Kidney (tissue), 14 donors: ENCODE data around the gene GRB10. TPM values are rescaled to one million over a fixed set of nuclear protein-coding genes. Genes with fewer than 3 reads are reported as not detected.
A peak's percentile ranks its signal among the peaks of the same experiment; 100 is the strongest.

Experiments
- DNase-seq, 5 donors: peaks; one replicate each; pipeline ENCODE4 v3.0.0-alpha.2; 2013 to 2020
- FAIRE-seq: peaks from 2 replicates; lab custom pipeline; 2012; peaks lifted over from hg19 to GRCh38; lab: Jason Lieb, UNC
- H3K27ac ChIP-seq, 2 donors: one replicate each; pipeline ENCODE4 v1.7.0; 2013; ENCODE audit warnings: low read depth in 2 of 2, low read length in 2 of 2, inconsistent platforms in 1 of 2
- H3K27me3 ChIP-seq: one replicate; pipeline ENCODE4 v1.7.1; 2013; ENCODE audit warnings: low read length, inconsistent platforms; ENCODE audit not compliant: control insufficient read depth, insufficient read depth
- H3K36me3 ChIP-seq, 3 donors: one replicate each; pipeline versions ENCODE4 v1.7.0 to v1.7.1; 2013; ENCODE audit warnings: low read length in 3 of 3, control low read depth in 1 of 3, inconsistent platforms in 1 of 3; ENCODE audit not compliant: insufficient read depth in 3 of 3, control insufficient read depth in 2 of 3
- H3K4me1 ChIP-seq, 3 donors: one replicate each; pipeline versions ENCODE4 v1.7.0 to v1.7.1; 2013; ENCODE audit warnings: low read length in 3 of 3, inconsistent platforms in 1 of 3, low read depth in 1 of 3; ENCODE audit not compliant: control insufficient read depth in 2 of 3, insufficient read depth in 2 of 3
- H3K4me3 ChIP-seq, 3 donors: one replicate each; pipeline versions ENCODE4 v1.7.0 to v1.8.1; 2013; ENCODE audit warnings: low read length in 3 of 3, control low read depth in 1 of 3, inconsistent platforms in 1 of 3
- H3K9ac ChIP-seq, 3 donors: one replicate each; pipeline versions ENCODE4 v1.7.0 to v1.7.1; 2013; ENCODE audit warnings: low read length in 3 of 3, control low read depth in 1 of 3, inconsistent platforms in 1 of 3
- H3K9me3 ChIP-seq, 3 donors: one replicate each; pipeline versions ENCODE4 v1.7.0 to v1.7.1; 2013; ENCODE audit warnings: low read length in 3 of 3, control low read depth in 1 of 3, inconsistent platforms in 1 of 3; ENCODE audit not compliant: control insufficient read depth in 2 of 3, insufficient read depth in 1 of 3
- CTCF ChIP-seq: IDR thresholded peaks from 3 replicates; pipeline ENCODE4 v1.5.1; 2012; ENCODE audit warnings: mild to moderate bottlenecking, moderate library complexity, borderline replicate concordance; ENCODE audit not compliant: insufficient read depth; ENCODE audit errors: extremely low read depth
- intact Hi-C: fragments of 100-400 bp; cut with DNase I; formaldehyde crosslinking; loops from one replicate; pipeline ENCODE4 v1.11.1; 2022
- polyA plus RNA-seq: library from polyadenylated mRNA; stranded (reverse); fragments of 350-450 nt; fragmentation: Illumina TruSeq; extraction: RNeasy Lipid Tissue Mini Kit (QIAGEN cat#74804); gene quantifications from one replicate; pipeline ENCODE4 v1.2.3, GENCODE V29; 2014; ENCODE audit warnings: low read depth, low replicate concordance; ENCODE audit not compliant: insufficient read depth
- total RNA-seq: library from RNA; stranded (reverse); fragmentation: NEBNext Ultra II Directional; extraction: Animal tissue kit (Norgen Biotek cat#: 25700); gene quantifications from one replicate; pipeline ENCODE4 v1.2.1, GENCODE V29; 2021
- donor health status: control.
- donor health status: control.
- donor health status: control.
- donor health status: control.
- donor health status: control.
- donor health status: DM: yes; HTN: yes; CAD: no.
- donor health status: Normal renal cell carcinoma (clear cell type).

GRB10 gene
- total and polyA plus RNA-seq, 2 donors from 2014 or later: 32.3 to 57.8 TPM

- peaks cover 0 to 26% (median 2%) of the 10 kb centered on the region in 3 donors for H3K36me3 ChIP-seq
- H3K4me1 ChIP-seq: peaks cover 0 to 44% (median 22%) of the 10 kb centered on the region in 3 donors
- H3K4me3 ChIP-seq: no peak overlapping the region
- intact Hi-C loops: no loop called here
- no peak for TF ChIP-seq CTCF
- no peaks in the 10 kb centered on the region for H3K27me3 ChIP-seq
- no peak for FAIRE-seq
- peak overlapping the region; percentile 65 to 85 for H3K27ac ChIP-seq
- no peaks in the 10 kb centered on the region for H3K9me3 ChIP-seq
- peak in 1 of 5 donors; percentile 84 for DNase-seq
- no peak overlapping the region for H3K9ac ChIP-seq
These were observed 125.3 kb downstream of the GRB10 start for GRCh38 chr7:50657341-50657873.

- intact Hi-C loops: no loop called here
- FAIRE-seq (no peak), DNase-seq (no peak)
- Histone ChIP-seq H3K27me3 (no peaks in the 10 kb centered on the region), H3K4me1 (peaks cover 0 to 37% (median 21%) of the 10 kb centered on the region in 3 donors), H3K4me3 (no peak overlapping the region), H3K27ac (peak overlapping the region; percentile 35 to 63), H3K36me3 (peaks cover 0 to 20% (median 2%) of the 10 kb centered on the region in 3 donors), H3K9me3 (no peaks in the 10 kb centered on the region), H3K9ac (no peak overlapping the region)
- TF ChIP-seq CTCF: no peak
These were observed 126.4 kb downstream of the GRB10 start for GRCh38 chr7:50656141-50656895.

DNA sequence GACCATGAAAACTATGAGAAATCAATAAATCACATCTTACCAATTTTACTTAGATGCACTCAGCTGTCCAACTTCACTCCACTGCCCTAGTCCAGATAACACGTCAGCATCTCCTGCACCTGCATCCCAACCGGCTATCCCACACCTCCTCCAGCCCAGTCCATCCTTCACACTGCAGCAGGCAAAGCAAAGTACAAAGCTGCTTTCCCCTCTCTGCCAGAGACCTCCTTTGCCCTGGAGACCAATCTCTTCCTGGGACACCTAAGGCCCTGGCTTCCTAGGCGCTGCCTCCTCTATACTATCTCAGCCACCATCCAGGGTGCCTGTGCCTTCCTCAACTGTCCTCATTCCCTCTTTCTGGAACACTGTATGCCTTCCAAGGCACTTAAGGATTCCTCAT lies 127.2 kb downstream of the GRB10 start:
- no peak overlapping the region for H3K4me3 ChIP-seq
- intact Hi-C loops: no loop called here
- no peak for DNase-seq
- H3K9ac ChIP-seq: no peak overlapping the region
- no peaks in the 10 kb centered on the region for H3K9me3 ChIP-seq
- peak overlapping the region in 1 of 2 donors; percentile 1 for H3K27ac ChIP-seq
- peaks cover 0 to 33% (median 21%) of the 10 kb centered on the region in 3 donors for H3K4me1 ChIP-seq
- FAIRE-seq: no peak
- no peaks in the 10 kb centered on the region for H3K27me3 ChIP-seq
- no peak for TF ChIP-seq CTCF
- peaks cover 0 to 15% (median 2%) of the 10 kb centered on the region in 3 donors for H3K36me3 ChIP-seq
